ENCODE results near the gene KLHDC8B.
A peak's percentile ranks its signal among the peaks of the same experiment; 100 is the strongest.

The KLHDC8B gene

DNA sequence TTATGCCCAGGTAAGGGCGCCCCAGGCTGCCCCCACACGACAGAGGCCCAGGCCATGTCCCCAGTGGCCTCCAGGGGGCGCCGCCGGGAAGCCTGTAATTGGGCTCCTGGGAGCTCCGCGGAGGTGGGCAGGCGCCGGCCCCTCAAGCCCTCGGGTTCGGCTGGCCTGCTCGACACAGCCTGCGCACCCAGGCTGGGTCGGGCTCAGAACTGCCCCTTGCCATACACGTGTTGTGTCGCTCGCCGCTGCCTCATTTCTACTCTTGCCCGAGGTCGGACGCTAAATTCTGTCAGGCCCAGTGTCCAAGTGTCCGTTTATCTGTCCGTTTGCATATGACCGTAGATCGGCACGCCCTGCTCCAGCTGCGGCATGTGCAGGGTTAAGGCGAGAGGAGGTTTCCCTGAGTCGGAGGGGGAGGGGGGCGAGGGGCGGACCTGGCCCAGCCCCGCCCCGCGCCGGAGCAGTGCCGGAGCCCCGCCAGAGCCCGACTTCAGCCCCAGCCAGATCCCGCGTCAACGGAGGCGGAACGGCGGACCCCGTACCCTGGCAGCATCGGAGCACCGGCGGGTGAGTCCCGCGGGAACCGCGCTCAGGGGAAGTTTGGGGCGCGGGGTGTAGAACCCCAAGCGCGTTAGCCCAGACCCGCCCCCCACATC, at the start of gene KLHDC8B:
Gene KLHDC8B, plus strand, starts transcription at position 480 of the 656 bp plus-strand sequence. CDS start 1,172 bp downstream, outside the sequence.
- in situ Hi-C loops (cut with HindIII; ENCODE audit: low pct_unique_long_range_greater_than_20kb, low sequenced_read_pairs), result no loop called here
- DNase-seq (ENCODE audit: low read depth in 1 of 2, low spot score in 1 of 2), result peak; percentile 78
- TF ChIP-seq JUND (IDR thresholded peaks at IDR 0.05; ENCODE audit: low read depth), result no peak

DNA sequence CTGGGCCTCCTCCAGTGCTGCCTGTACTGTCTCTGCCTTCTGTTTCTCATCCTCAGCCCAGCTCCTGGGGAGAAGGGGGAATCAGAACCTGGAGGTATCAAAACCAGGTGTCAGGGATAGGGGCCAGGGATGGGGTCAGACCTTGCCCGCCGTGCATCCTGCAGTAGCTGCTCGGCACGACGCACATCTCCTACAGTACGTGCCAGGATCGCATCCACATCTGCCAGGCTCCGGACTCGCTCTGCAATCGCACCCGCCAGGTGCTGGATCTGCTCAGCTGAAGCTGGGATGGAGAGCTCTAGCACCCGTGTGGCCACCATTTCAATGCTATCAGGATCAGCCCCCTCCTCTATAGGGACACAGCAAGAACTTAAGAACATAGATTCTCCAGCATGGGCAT, 49.4 kb upstream of the KLHDC8B start:
- in situ Hi-C loops (cut with HindIII; ENCODE audit: low pct_unique_long_range_greater_than_20kb, low sequenced_read_pairs), result no loop called here
- no peak for DNase-seq (ENCODE audit: low read depth in 1 of 2, low spot score in 1 of 2)
- TF ChIP-seq JUND (IDR thresholded peaks at IDR 0.05; ENCODE audit: low read depth), result no peak

DNA sequence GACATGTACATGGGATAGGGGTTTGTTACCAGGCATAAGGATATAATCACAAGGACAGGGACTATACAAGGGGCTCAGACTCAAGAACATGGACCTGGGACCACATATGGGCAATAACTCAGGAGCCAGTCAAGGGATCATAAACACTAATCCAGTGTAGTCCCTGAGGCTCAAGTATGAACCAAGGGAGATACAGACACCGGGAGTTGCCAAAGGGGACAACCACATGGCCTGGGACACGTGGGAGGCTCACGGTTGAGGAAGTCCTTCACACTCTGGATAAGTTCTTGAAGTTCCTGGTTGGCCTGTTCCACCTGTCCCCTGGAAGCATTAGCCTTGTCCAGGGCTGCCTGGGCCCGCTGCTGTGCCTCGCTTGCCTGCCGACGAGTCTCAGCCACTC, 48.9 kb upstream of the KLHDC8B start:
- in situ Hi-C loops (cut with HindIII; ENCODE audit: low pct_unique_long_range_greater_than_20kb, low sequenced_read_pairs), result no loop called here
- DNase-seq (ENCODE audit: low read depth in 1 of 2, low spot score in 1 of 2), result no peak
- no peak for TF ChIP-seq JUND (IDR thresholded peaks at IDR 0.05; ENCODE audit: low read depth)

DNA sequence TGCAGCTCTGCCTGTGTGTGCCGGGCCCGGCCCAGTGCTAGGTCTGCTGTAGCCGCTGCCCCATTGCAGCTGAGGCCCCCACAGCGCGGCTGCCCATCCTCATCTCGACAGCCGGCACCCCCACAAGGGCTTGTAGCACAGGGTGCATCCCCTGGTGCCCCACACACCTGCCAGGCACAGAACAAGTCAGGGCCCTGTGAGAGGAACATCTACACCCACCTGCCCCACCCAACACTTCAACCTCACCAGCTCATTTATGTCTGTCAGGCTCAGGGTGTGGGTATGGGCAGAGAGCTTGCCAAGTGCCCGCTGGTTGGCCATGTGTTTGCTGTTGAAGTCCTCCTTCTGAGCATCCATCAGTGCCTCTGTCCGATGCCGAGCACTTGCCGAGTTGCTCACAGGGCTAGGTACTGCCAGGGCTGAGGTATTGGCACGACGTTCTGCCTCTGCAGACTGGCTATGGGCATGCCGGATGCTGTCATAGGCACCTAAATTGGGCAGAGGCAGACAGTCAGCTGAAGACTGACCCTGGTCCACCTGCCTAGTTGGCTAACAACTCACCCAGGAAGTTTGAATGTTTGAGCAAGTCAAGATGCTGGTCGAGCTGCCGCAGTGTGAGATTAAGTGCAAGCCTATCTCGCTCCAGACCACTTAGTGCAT, 48.4 kb upstream of the KLHDC8B start:
- in situ Hi-C loops (cut with HindIII; ENCODE audit: low pct_unique_long_range_greater_than_20kb, low sequenced_read_pairs), result no loop called here
- no peak for TF ChIP-seq JUND (IDR thresholded peaks at IDR 0.05; ENCODE audit: low read depth)
- DNase-seq (ENCODE audit: low read depth in 1 of 2, low spot score in 1 of 2), result no peak

- no peak for TF ChIP-seq JUND (IDR thresholded peaks at IDR 0.05; ENCODE audit: low read depth)
- DNase-seq (ENCODE audit: low read depth in 1 of 2, low spot score in 1 of 2), result no peak
- in situ Hi-C loops (cut with HindIII; ENCODE audit: low pct_unique_long_range_greater_than_20kb, low sequenced_read_pairs), result no loop called here
These were observed 47.7 kb upstream of the KLHDC8B start for GRCh38 chr3:49123687-49124086.

DNA sequence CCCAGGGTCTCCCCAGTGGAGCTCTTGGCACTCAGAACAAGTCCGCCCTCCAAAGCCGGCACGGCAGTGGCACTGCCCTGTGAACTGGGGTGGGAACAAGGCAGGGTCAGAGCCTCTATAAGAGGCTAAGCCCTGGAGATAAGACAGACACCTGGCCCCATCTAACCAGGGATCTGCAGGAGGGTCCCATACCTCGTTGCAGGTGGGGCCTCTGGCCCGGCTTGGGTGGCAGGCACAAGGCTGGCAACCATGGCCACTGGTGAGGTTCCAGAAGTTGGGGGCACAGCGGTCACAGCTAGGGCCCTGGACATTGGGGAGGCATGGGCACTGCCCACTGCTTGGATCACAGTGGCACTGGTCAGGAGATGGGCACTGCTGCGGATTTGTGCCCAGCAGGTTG, 47.2 kb upstream of the KLHDC8B start:
- no peak for DNase-seq (ENCODE audit: low read depth in 1 of 2, low spot score in 1 of 2)
- in situ Hi-C loops (cut with HindIII; ENCODE audit: low pct_unique_long_range_greater_than_20kb, low sequenced_read_pairs), result no loop called here
- TF ChIP-seq JUND (IDR thresholded peaks at IDR 0.05; ENCODE audit: low read depth), result no peak

GRCh38 chr3:49124991-49125670, 46.3 kb upstream of the KLHDC8B start:
- no peak for DNase-seq (ENCODE audit: low read depth in 1 of 2, low spot score in 1 of 2)
- in situ Hi-C loops (cut with HindIII; ENCODE audit: low pct_unique_long_range_greater_than_20kb, low sequenced_read_pairs), result no loop called here
- TF ChIP-seq JUND (IDR thresholded peaks at IDR 0.05; ENCODE audit: low read depth), result no peak

DNA sequence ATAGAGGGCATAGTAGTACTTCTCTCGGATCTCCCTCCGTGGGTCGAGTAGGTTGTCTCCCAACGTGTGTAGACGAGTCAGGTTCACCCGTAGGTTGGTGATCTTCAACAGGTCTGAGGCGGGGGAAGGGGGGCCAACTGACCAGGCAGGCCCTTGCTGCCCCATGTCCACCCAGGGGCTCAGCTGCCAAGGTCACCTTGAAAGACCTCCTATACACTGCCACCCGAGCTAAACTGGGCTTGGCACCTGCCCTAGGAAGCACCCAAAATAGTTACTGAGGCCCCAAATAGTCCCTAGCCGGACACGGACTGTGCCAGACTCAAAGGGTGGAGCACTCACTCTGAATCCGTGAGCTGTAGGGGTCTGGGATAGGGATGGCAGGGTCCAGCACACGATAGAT, 40.4 kb upstream of the KLHDC8B start:
- no peak for TF ChIP-seq JUND (IDR thresholded peaks at IDR 0.05; ENCODE audit: low read depth)
- DNase-seq (ENCODE audit: low read depth in 1 of 2, low spot score in 1 of 2), result no peak
- in situ Hi-C loops (cut with HindIII; ENCODE audit: low pct_unique_long_range_greater_than_20kb, low sequenced_read_pairs), result no loop called here

- in situ Hi-C loops (cut with HindIII; ENCODE audit: low pct_unique_long_range_greater_than_20kb, low sequenced_read_pairs), result no loop called here
- no peak for TF ChIP-seq JUND (IDR thresholded peaks at IDR 0.05; ENCODE audit: low read depth)
These were observed 39.8 kb upstream of the KLHDC8B start for GRCh38 chr3:49131576-49131975.

GRCh38 chr3:49132073-49132436, 39.3 kb upstream of the KLHDC8B start:
- in situ Hi-C loops (cut with HindIII; ENCODE audit: low pct_unique_long_range_greater_than_20kb, low sequenced_read_pairs), result no loop called here
- TF ChIP-seq JUND (IDR thresholded peaks at IDR 0.05; ENCODE audit: low read depth), result no peak
- DNase-seq (ENCODE audit: low read depth in 1 of 2, low spot score in 1 of 2), result no peak

More at GRCh38 chr3:49131576-49131975, 39.8 kb upstream of the KLHDC8B start:
- no peak for DNase-seq (ENCODE audit: low read depth in 1 of 2, low spot score in 1 of 2)

DNA sequence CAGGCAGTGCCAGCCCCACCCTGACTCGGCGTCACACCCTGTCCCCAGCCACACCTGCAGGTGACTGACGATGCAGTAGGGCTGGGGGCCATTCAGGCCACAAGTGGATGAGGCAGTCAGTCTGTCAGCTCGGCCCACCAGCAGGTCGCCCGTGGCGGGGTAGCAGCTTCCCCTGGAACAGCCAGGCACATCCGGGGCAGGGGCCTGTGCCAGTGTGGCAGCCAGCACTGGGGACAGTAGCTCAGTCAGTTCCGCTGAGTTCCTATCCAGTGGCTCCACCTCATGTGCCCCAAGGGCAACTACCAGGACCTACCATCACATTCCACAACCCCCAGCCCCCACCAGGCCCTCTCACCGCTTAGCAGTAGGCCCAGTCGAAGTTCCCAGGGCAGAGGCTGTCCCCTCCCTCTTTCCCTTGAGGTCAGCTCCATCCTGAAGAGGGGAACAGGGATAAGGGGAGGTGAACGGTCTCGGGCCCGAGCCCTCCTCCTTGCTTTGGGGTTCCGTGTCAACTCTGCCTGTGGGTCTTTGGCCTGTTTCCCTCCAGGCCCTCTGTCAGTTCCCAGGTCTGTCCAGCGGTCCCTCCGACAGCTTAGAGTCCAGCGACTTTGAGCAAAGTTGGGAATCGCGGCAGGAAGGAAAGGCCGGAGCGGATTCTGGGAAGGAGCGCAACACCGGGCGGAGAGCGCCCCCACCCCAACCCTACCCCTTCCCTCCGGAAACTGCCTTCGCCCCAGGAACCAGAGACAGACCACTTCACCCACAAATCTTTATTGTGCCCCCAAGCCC, 38.8 kb upstream of the KLHDC8B start, which contains the start of gene LAMB2:
Gene LAMB2, minus strand, starts transcription at position 614 of the 789 bp plus-strand sequence. Its CDS starts 183 bp downstream, at position 431.
- in situ Hi-C loops (cut with HindIII; ENCODE audit: low pct_unique_long_range_greater_than_20kb, low sequenced_read_pairs), result no loop called here
- no peak for TF ChIP-seq JUND (IDR thresholded peaks at IDR 0.05; ENCODE audit: low read depth)
- DNase-seq (ENCODE audit: low read depth in 1 of 2, low spot score in 1 of 2), result peak; percentile 64 to 86

GRCh38 chr3:49133226-49133951, 38.0 kb upstream of the KLHDC8B start:
- in situ Hi-C loops (cut with HindIII; ENCODE audit: low pct_unique_long_range_greater_than_20kb, low sequenced_read_pairs), result no loop called here
- no peak for TF ChIP-seq JUND (IDR thresholded peaks at IDR 0.05; ENCODE audit: low read depth)
- DNase-seq (ENCODE audit: low read depth in 1 of 2, low spot score in 1 of 2), result peak; percentile 84 to 91

All from T47D (cell line).